GM21619 (cell line): ENCODE data around the gene ENO2.

Source experiments
- ATAC-seq: cut with Tn5 transposase; IDR thresholded peaks from one replicate; pipeline ENCODE4 v1.9.1; 2021; ENCODE audit not compliant: unreplicated experiment

The ENO2 gene

DNA sequence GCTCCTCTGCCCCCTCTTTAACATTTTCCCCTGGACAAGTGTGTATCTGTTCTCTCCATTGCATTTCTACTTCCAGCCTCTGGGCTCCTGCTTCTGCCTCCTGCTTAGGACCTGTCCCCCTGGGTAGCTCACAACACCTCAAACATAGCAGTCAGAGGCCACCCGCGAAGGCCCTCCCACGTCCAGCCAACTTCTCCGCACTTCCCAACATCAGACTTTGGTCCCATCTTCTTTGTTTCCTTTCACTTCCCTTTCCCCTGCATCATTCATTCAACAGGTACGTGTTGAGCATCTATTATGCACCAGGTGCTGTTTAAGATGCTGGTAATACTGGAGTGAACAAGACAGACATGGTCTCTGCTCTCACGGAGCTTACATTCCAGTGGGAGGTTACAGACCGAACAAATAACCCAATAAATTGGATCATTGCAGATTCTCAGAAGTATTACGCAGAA, 32.6 kb downstream of the ENO2 start:
- ATAC-seq = no peak

DNA sequence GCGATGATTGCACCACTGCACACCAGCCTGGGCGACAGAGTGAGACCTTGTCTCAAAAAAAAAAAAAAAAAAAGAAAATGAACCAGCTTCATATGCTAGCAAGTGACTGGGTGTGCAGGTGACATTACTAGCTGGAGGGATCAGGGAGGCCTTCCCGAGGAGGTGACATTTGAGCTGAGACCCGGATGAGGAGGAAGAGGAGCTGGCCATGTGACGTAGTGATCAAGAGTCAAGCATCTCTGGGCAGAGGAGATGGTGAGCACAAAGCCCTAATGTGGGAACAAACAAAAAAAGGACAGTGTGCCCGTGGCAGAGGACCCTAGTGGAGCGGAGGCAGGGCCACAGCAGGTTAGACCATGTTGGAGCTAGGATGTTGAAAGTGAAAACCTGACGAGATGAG, 33.2 kb downstream of the ENO2 start:
- ATAC-seq = no peak

DNA sequence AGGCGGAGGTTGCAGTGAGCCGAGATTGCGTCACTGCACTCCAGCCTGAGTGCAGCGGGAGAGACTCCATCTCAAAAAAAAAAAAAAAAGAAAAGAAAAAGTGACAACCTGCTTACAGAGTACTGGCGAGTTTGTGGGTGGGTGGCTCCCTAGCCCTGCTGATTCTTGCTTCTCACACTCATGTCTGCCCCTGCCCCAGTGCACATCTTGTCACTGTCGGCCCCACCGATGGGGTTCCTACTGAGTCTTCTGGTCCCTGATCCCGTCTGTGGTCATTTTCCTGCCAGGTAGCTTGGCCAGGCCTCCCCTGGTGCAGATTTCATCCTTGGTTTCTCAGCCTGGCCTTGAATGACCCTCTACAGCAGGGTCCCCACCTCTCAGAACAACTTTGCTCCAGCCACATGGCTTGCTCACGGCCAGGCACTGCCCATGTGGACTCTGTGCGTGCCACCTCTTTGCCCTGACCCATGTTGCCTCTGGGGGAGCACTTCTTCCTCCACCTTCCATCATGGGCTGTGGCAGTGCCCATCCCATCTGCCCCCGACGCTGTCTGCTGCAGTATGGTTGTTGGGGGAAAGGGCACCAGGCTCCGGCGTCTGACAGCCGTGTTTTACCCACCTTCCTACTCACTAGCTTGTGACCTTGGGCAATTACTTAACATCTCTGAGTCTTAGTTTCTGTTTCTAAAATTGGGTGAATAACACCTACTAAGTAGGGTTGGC, 34.7 kb downstream of the ENO2 start:
- no peak for ATAC-seq

DNA sequence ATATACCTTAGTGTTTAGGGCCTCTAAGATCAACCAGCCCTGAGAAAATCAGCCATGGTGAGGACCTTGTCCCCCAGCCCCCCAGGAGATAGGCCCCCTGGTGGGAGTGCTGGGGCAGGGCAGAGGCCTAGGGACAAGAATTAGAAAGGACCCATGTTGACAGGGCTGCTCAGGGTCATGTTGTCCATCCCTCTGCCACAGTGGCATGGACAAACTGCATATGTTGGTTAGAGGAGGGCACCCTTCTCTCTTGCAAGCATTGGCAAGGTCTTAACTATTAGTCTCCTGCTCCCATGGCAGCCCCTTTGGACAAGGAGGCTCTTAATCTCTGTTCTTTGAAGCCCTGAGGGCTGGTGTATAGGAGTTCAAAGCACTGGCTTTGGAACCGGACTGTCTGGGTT, 36.0 kb downstream of the ENO2 start:
- ATAC-seq = no peak

DNA sequence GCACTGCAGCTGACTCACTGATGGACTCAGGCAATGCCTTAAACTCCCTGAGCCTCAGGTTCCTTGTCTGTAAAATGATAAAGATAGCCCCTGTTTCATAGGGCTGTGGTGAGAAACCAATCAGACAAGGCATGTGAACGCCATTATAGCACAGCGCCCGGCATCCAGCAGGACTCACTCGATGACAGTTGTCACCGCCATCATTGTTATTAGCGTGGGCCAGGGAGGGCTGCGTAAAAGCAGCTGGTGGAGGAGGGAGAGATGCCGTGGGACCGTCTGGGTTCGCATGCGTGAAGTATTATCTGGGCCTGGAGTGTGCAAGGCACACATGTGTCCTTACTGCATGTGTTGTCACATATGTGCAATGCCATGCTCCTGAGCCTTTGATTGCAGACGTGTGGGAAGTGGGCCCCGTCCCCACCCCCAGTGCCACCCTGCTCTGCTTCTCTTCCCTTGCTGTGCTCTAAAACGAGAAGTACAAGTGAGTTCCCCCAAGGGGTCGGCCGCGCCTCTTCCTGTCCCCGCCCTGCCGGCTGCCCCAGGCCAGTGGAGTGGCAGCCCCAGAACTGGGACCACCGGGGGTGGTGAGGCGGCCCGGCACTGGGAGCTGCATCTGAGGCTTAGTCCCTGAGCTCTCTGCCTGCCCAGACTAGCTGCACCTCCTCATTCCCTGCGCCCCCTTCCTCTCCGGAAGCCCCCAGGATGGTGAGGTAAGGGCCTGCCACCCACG, 36.6 kb downstream of the ENO2 start, which contains the start of gene PTPN6:
TSS of gene PTPN6 (plus strand) at position 546 of the 730 bp plus-strand sequence. CDS start at position 703, 157 bp downstream.
- ATAC-seq = no peak

DNA sequence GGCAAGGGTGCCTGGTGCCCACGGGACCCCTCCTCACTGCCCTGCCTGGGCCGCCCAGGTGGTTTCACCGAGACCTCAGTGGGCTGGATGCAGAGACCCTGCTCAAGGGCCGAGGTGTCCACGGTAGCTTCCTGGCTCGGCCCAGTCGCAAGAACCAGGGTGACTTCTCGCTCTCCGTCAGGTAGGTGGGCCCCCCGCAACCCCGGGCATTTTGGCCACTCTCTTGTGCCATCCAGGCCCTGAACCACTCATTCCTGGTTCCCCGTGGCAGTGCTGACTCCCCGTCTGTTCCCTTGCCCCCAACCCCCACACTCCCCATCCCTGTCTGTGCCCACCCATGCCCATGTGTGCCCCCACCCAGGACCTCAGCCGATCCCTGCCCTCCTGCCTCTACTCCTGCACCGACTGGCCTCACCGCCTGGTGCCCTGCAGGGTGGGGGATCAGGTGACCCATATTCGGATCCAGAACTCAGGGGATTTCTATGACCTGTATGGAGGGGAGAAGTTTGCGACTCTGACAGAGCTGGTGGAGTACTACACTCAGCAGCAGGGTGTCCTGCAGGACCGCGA, 37.3 kb downstream of the ENO2 start:
- ATAC-seq = no peak

DNA sequence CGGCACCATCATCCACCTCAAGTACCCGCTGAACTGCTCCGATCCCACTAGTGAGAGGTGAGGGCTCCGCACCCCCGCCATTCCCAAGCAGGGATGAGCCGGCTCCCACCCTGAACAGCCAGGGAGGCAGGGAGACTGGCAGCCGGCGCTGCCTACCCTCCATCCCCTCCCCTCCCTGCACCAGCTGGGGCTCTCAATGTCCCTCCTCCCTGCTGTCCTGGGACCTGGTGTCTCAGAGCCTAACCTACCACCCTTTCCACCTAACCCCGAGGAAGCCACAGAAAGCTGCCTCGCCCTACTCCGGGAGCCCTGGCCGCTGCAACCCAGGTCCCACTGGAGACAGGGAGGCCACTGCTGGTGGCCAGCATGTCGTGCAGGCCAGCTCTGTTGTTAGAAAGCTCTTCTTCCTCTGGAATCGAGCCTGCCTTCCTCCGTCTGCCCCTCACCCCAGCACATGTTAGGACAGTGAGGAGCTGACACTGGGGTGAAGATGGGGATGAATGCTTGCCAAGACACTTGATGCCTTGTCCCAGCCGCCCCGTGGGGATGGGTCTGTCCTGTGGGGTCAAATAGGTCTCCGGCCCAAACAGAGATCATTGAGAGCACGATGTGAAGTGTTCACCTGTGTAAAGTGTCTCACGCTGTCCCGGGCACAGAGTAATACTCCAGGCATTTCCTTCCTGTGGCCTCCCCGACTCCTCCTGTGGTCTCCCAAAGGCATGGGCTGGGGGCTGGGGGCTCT, 37.9 kb downstream of the ENO2 start:
- ATAC-seq = no peak

DNA sequence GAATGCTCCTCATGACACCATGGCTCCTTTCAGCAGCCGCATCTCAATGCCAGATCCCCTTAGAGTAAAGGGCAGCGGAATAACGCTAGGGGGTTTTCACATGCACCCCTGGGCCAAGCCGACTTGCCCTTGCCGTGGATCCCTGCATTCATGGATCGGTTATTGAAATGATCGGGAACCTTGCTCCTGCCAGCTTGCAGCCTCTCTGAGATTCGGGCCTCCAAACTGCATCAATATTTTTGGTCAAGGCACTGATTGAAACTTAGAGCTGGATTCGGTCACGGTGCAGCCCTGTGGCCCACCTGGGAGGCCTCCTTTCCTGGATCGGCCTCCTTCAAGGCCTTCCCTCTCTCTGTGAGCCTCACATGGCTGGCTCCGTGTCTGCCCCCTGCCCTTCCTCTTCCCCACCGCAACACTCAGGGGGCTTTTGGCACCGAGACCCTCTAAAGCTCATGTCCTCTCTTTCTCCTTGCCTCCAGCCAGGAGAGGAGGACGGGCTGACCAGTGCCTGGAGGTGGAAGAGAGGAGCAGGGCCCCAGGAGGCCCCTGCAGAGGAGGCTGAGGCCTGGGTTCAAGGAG, 38.6 kb downstream of the ENO2 start:
- no peak for ATAC-seq

DNA sequence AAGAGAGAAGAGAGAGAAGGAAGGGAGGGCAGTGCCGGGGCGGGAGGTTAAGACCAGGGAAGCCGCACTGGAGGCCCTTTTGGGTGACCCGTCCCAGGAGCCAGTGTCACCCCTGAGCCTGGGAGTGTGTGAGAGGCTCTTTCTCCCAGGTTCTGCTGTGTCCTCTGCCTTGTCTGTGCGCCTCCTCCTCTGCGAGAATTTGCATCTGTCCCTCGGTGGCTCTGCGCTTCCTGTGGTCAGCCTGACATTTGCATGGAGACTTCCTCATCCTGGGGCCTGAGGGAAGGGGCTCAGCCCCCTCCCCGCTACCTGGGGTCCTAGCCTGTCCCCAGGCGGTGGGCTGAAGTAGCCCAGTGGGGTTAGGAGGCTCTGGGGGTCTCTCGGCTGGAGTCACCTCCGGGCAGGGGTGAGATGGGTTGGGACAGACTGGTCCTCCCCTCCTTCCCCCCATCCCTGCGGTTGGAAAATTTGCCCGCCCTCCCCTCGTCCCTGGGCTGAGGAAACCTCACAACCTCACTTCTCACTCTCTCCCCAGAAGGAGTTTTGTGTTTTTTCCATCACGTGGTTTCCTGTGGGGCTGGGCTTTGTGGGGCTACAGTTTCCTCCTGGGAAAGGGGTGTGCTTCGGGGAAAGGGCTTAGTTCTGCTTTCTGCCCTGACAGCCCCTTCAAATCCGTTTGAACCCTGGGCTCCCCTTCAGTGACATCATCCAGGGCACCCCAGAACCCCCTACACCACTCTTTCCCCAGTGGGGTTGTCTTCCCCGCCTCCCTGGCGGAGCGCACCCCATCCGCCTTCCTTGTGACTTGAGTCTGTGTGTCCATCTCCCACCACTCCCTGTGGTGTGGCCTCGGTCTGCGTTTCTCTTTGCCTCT, 39.3 kb downstream of the ENO2 start:
- peak; percentile 37 for ATAC-seq

DNA sequence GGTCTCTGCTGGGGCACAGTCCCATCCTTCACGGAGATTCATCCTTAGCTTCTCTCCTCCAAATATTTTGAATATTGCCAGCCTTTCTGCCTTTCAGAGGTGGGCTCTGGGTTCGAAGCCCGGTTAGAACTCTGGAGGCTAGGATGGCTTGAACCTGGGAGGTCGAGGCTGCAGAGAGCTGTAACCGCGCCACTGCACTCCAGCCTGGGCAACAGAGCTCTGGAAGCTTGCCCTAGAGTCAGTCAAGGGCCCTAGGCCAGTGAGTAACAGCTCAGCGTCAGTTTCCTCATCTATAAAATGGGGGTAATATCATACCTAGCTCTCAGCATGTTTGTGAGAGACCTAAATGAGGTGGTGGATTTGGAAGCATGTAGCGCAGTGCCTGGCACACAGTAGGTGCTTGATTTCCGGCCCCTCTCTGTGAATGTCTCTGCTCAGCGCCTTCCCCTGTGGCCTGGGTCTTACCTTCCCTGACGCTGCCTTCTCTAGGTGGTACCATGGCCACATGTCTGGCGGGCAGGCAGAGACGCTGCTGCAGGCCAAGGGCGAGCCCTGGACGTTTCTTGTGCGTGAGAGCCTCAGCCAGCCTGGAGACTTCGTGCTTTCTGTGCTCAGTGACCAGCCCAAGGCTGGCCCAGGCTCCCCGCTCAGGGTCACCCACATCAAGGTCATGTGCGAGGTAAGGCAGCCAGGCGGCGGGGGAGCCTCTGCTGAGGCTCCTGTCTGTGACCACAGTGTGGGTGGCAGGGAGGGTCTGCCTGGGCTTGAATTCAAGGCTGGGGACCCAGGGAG, 40.1 kb downstream of the ENO2 start:
- ATAC-seq = no peak

DNA sequence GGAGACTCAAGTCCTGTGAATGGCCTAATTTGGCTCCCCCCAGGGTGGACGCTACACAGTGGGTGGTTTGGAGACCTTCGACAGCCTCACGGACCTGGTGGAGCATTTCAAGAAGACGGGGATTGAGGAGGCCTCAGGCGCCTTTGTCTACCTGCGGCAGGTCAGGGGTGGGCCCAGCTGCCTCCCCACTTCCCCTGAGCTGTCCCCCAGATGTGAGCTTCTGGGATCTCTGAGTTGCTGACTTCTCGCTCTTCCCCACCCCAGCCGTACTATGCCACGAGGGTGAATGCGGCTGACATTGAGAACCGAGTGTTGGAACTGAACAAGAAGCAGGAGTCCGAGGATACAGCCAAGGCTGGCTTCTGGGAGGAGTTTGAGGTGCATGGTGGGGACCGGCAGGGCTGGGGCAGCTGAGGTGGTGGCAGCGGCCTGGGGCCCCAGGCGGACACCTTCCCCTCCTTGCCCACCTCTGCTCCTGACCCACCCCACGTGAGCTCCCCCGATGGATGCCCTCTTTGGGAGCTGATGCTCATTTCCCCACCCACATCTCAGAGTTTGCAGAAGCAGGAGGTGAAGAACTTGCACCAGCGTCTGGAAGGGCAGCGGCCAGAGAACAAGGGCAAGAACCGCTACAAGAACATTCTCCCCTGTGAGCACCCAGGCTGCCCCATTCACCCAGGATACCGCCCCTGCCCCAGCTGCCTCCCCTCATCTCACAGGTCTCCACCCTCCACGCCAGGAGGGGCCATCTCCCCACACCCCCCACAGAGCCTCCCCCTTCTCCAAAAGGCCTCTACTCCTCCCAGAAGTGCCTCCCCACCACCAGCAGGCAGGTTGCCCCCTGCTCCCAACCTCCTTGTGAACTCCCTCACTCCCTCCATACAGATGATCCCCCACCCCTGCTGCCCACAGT, 41.0 kb downstream of the ENO2 start:
- ATAC-seq = no peak

DNA sequence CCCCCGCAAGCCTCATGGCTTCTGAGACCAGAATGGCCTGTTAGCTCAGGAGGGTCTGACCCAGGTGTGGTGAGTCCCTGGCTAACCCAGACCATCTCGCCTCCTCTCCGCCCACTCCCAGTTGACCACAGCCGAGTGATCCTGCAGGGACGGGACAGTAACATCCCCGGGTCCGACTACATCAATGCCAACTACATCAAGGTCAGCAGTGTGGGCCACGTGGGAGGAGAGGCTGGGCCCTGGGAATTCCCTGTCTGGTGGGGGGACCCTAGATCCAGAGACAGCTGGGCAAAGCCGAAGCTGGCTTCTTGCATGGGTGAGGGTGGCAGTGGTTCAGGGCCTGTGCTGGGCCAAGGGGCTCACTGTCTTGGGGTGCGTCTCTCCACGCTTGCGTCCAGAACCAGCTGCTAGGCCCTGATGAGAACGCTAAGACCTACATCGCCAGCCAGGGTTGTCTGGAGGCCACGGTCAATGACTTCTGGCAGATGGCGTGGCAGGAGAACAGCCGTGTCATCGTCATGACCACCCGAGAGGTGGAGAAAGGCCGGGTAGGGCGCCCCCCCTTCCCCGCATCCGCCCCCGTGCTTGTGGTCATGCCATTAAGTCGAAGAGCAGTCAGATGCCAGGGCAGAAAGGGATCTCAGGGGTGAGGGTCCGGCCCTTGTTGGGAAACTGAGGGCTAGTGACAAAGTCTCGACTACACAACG, 41.8 kb downstream of the ENO2 start:
- ATAC-seq = no peak

DNA sequence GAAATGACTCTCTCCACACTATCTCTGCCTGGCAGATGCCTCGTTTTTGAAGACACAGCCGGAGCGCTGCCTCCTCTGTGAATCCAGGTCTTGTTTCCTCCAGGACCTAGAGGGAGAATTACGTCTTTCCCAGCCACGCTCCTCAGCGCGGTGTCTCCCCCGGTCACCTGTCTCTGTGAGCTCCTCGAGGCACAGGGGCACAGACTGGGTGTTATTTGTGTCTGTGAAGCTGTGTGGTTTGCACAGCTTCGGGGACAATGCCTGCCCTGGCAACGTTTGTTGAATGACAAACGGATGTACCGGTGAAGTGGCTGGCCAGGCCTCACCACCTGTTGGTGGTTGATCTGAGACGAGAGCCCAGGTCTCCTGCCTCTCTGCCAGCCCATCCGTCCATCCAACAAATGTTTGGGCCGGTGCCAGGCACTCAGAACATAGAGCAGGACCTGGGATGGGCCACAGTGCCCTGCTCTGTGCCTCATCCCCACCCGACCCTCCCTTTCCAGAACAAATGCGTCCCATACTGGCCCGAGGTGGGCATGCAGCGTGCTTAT, 42.8 kb downstream of the ENO2 start:
- ATAC-seq = no peak

DNA sequence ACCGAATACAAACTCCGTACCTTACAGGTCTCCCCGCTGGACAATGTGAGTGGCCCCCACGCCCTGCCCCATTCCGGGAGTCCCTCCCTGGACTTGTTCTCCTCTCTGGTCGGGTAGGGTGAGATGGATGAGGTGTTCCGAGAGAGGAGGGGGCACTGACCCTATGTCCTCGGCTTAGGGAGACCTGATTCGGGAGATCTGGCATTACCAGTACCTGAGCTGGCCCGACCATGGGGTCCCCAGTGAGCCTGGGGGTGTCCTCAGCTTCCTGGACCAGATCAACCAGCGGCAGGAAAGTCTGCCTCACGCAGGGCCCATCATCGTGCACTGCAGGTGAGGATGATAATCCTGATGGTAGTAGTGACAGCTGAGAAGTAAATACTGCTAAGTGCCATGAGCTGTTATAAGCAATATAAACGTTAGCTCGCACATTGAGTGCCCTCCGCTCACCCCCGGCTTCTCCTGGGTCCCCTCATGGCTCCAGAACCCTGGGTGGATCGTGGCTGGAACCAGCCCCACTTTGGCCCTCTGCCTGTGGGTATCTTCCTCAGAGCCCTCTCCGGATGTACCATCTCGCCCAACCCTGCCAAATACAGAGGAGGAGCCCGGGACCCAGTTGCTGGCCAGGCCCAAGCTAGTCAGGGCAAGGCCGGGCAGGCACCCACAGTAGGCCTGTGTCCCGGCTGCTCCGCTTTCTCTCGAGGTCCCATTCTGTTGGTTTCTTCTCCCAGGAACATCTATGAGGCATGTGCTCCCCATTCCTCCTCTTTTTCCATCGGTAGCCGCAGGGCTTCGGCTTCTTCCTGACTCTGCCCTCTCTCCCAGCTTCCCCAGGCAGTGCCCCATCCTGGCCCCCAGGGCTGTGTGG, 43.6 kb downstream of the ENO2 start:
- no peak for ATAC-seq

DNA sequence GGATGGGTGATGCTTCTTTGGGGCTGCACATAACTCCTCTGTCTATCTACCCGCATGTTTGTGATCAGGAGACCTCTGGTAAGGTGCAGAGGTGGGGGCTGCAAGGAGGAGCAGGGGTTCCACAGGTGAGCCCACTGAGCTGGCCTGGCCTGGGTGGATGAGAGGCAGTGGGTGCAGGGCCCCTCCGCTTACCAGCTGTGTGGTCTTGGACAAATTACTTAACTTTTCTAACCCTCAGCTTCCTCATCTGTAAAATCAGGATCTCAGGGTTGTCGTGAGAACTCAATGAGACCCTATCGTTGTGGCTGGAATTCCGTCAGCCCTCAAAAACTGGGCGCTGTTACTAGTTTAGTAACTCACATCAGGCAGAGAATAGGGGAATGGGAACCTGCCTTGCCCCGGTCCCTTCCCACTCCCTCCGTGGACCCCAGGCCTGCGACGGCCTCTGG, 44.3 kb downstream of the ENO2 start:
- ATAC-seq = no peak

DNA sequence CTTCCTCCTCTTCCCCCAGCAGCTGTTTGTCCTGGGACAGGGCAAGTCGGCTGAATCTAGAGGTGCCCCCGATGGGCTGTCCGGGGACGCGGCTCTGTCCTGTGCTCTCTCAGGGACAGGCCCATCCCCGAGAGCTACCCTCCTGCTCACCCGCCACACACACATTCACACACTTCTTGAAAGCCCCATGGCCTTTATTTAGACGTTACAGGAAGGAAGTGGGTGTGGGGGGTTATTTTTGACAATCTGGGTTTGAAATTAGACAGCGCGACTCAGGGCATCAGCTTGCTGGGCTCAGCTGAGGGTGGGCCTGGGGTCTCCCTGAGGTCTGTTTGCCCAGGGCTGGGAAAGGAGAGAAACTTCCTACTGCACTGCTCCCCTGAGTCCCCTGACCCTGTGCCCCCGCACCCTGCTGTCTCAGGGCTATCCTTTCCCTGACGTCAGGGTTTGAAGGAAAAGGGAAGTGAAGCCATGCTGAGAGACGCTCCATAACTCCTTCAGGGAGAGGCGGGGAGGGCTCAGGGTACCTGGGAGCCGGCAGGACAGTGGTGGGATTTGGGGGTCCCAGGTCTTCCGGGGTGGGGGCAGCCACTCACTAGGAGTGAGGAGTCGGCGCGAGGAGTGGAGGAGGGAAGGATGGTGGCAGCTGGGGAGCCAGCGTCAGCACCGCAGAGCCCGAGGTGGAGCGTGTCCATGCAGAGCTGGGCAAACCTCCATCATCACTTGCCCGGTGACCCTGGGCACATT, 44.9 kb downstream of the ENO2 start:
- peak; percentile 50 for ATAC-seq
